Gastrocnemius medialis (tissue), 4 donors: ENCODE data around the gene NNAT.

Source experiments
- CTCF ChIP-seq, 5 experiments: fragments of 450-650 bp in 3 of 5; fragments of 200-600 bp in 2 of 5; sonication (generic) in 2 of 5; IDR thresholded peaks in 4 of 5; conservative IDR thresholded peaks in 1 of 5; 1 replicate in 4 of 5; 2 replicates in 1 of 5; pipeline ENCODE4 v1.5.1; 2016 to 2019; ENCODE audit warnings: antibody characterized with exemption in 5 of 5, mild to moderate bottlenecking in 3 of 5, moderate library complexity in 3 of 5
- POLR2A ChIP-seq, 2 donors: fragments of 450-650 bp; IDR thresholded peaks; one replicate each; pipeline ENCODE4 v1.6.1; 2017; ENCODE audit warnings: antibody characterized with exemption in 2 of 2, mild to moderate bottlenecking in 2 of 2, moderate library complexity in 2 of 2

- TF ChIP-seq CTCF (IDR thresholded peaks at IDR 0.05 in 4 of 5, conservative IDR thresholded peaks at IDR 0.05 in 1 of 5) = no peak
- no peak for TF ChIP-seq POLR2A (IDR thresholded peaks at IDR 0.05)
Measured at GRCh38 chr20:37510226-37510625, 10.8 kb upstream of the NNAT start.
